GM23338 (cell line): ENCODE results near the gene ARID1B. TPM values are rescaled to one million over a fixed set of nuclear protein-coding genes. Genes with fewer than 3 reads are reported as not detected.

ENCODE experiments used
- ATAC-seq: fragments of 200-7000 bp; cut with Tn5 transposase; 3 replicates; pipeline ENCODE4 v1.9.1; 2020
- DNase-seq: peaks from one replicate; pipeline ENCODE4 v3.0.0-alpha.2; 2015; ENCODE audit warnings: low spot score
- H2AFZ ChIP-seq: fragments of 200-600 bp; sonication (generic); 2 replicates; pipeline ENCODE4 v1.8.0; 2016; ENCODE audit warnings: antibody characterized with exemption, mild to moderate bottlenecking, moderate library complexity
- H3F3A ChIP-seq: fragments of 200-600 bp; sonication (generic); replicated peaks from 2 replicates; pipeline ENCODE4 v1.8.0; 2017; ENCODE audit warnings: antibody characterized with exemption, mixed run types, low read depth
- H3K27ac ChIP-seq: fragments of 200-600 bp; sonication (generic); 2 replicates; pipeline ENCODE4 v1.6.1; 2016; ENCODE audit warnings: low read depth
- H3K27me3 ChIP-seq: fragments of 200-600 bp; sonication (generic); 2 replicates; pipeline ENCODE4 v1.8.0; 2016; ENCODE audit warnings: mild to moderate bottlenecking, mixed run types, moderate library complexity; ENCODE audit not compliant: insufficient read depth
- H3K36me3 ChIP-seq: fragments of 200-600 bp; sonication (generic); 2 replicates; pipeline ENCODE4 v1.8.0; 2016; ENCODE audit warnings: mild to moderate bottlenecking; ENCODE audit not compliant: insufficient read depth
- H3K4me1 ChIP-seq: fragments of 200-600 bp; sonication (generic); 2 replicates; pipeline ENCODE4 v1.8.0; 2016; ENCODE audit warnings: mild to moderate bottlenecking, moderate library complexity; ENCODE audit not compliant: insufficient read depth
- H3K4me2 ChIP-seq: fragments of 200-600 bp; sonication (generic); 2 replicates; pipeline ENCODE4 v1.7.1; 2017; ENCODE audit warnings: mixed run types
- H3K4me3 ChIP-seq: fragments of 200-600 bp; sonication (generic); 2 replicates; pipeline ENCODE4 v1.6.1; 2016; ENCODE audit warnings: mixed run types
- H3K79me2 ChIP-seq: fragments of 200-600 bp; sonication (generic); replicated peaks from 2 replicates; pipeline ENCODE4 v1.8.0; 2017; ENCODE audit warnings: mild to moderate bottlenecking; ENCODE audit not compliant: insufficient read depth
- H3K9me2 ChIP-seq: fragments of 200-600 bp; sonication (generic); 2 replicates; pipeline ENCODE4 v1.8.0; 2017; ENCODE audit not compliant: insufficient read depth
- H4K20me1 ChIP-seq: fragments of 200-600 bp; sonication (generic); replicated peaks from 2 replicates; pipeline ENCODE4 v1.8.0; 2017; ENCODE audit warnings: mild to moderate bottlenecking; ENCODE audit not compliant: insufficient read depth
- H3K27ac Mint-ChIP-seq: 2 replicates; pipeline ENCODE4 v1.8.0; 2020; ENCODE audit warnings: inconsistent platforms, mild to moderate bottlenecking, moderate library complexity, mixed read lengths
- H3K27me3 Mint-ChIP-seq: 3 replicates; pipeline ENCODE4 v1.8.0; 2022; ENCODE audit warnings: low read depth, mild to moderate bottlenecking, moderate library complexity, mixed read lengths, inconsistent platforms; ENCODE audit not compliant: insufficient read depth, poor library complexity
- H3K36me3 Mint-ChIP-seq: 3 replicates; pipeline ENCODE4 v1.8.0; 2021; ENCODE audit warnings: low read depth, mild to moderate bottlenecking, inconsistent platforms, moderate library complexity, mixed read lengths
- H3K4me1 Mint-ChIP-seq: 3 replicates; pipeline ENCODE4 v1.8.0; 2020; ENCODE audit warnings: mild to moderate bottlenecking, inconsistent platforms, mixed read lengths
- H3K4me3 Mint-ChIP-seq: 3 replicates; pipeline ENCODE4 v1.8.0; 2021; ENCODE audit warnings: moderate library complexity, mild to moderate bottlenecking, inconsistent platforms, mixed read lengths
- H3K9me3 Mint-ChIP-seq: 3 replicates; pipeline ENCODE4 v1.8.0; 2020; ENCODE audit warnings: moderate library complexity, mild to moderate bottlenecking, inconsistent platforms, mixed read lengths
- CREB1 ChIP-seq: fragments of 250-450 bp; sonication (Bioruptor Pico); IDR thresholded peaks from 2 replicates; pipeline ENCODE4 v1.5.0; 2020; ENCODE audit warnings: low read depth, mild to moderate bottlenecking, moderate library complexity
- EZH2 ChIP-seq: fragments of 200-600 bp; sonication (generic); IDR thresholded peaks from one replicate; pipeline ENCODE4 v1.8.0; 2017; ENCODE audit warnings: antibody characterized with exemption, mild to moderate bottlenecking, low read depth; ENCODE audit not compliant: unreplicated experiment
- EZH2phosphoT487 ChIP-seq: fragments of 200-600 bp; sonication (generic); IDR thresholded peaks from one replicate; pipeline ENCODE4 v1.8.1; 2018; ENCODE audit warnings: antibody characterized with exemption; ENCODE audit not compliant: unreplicated experiment
- ZNF114 ChIP-seq: fragments of 250-450 bp; sonication (Bioruptor Pico); IDR thresholded peaks from 2 replicates; pipeline ENCODE4 v1.5.0; 2020; ENCODE audit warnings: mild to moderate bottlenecking, moderate library complexity
- ZNF331 ChIP-seq: fragments of 250-450 bp; sonication (Bioruptor Pico); IDR thresholded peaks from 2 replicates; pipeline ENCODE4 v1.5.0; 2020; ENCODE audit warnings: low read depth, mild to moderate bottlenecking, moderate library complexity
- ZNF462 ChIP-seq: fragments of 250-450 bp; sonication (Bioruptor Pico); IDR thresholded peaks from 2 replicates; pipeline ENCODE4 v1.5.0; 2020; ENCODE audit warnings: mild to moderate bottlenecking, moderate library complexity
- polyA plus RNA-seq: library from polyadenylated mRNA; unstranded; fragments of >200 nt; fragmentation: Nextera tagmentation; extraction: Ambion mirVana; gene quantifications from 2 replicates; pipeline ENCODE4 v1.2.1, GENCODE V29; 2016
- total RNA-seq: library from RNA; depleted of rRNA; stranded (reverse); fragments of >200 nt; shearing (Covaris generic); gene quantifications from 2 replicates; pipeline ENCODE4 v1.2.3, GENCODE V29; 2014
- TF ChIP-seq, protein P1 (sequence below): IDR thresholded peaks from 2 replicates; pipeline ENCODE4 v1.6.1; 2016; ENCODE audit warnings: antibody characterized with exemption

The ARID1B gene
- total and polyA plus RNA-seq, 2 experiments from 2014 or later = 59.3 to 72.2 TPM

DNA sequence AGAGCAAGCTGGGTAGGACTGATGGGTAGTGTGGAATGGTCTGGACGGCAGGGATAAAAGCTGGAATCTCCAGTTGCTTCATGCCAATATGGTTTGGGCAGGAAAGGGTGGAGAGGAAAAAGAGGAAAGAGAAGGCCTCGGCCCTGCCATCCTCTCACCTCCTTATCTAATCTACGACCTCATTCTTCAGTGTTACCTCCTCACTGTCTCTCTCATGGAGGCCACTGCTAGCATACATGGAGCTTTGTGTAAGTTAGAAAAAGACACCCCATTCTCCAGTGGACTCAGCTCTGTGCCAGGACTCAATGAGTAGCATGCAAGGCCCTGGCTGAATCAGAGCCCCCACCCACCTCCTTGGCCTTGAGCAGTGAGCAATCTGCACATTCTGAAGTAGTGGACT, 6.1 kb upstream of the ARID1B start:
- Histone ChIP-seq H3K4me3 (no peak overlapping the region), H4K20me1 (no peaks in the 10 kb centered on the region), H3F3A (no peaks in the 10 kb centered on the region), H3K27me3 (no peaks in the 10 kb centered on the region), H3K27ac (no peak overlapping the region), H3K9me2 (no peaks in the 10 kb centered on the region), H3K36me3 (no peaks in the 10 kb centered on the region), H2AFZ (no peak overlapping the region), H3K79me2 (peaks cover 7% of the 10 kb centered on the region), H3K4me1 (peaks cover 31% of the 10 kb centered on the region), H3K4me2 (no peak overlapping the region)
- Mint-ChIP-seq H3K36me3 (no peaks in the 10 kb centered on the region), H3K27me3 (peaks cover 7% of the 10 kb centered on the region), H3K9me3 (no peaks in the 10 kb centered on the region), H3K27ac (no peak overlapping the region), H3K4me3 (no peak overlapping the region), H3K4me1 (peaks cover 46% of the 10 kb centered on the region)
- no peak for DNase-seq
- TF ChIP-seq EZH2phosphoT487 (no peak), CREB1 (no peak), ZNF462 (CRISPR knock-in tag) (no peak), ZNF114 (CRISPR knock-in tag) (no peak), EZH2 (no peak), ZNF331 (CRISPR knock-in tag) (no peak)
- TF ChIP-seq, protein P1, sequence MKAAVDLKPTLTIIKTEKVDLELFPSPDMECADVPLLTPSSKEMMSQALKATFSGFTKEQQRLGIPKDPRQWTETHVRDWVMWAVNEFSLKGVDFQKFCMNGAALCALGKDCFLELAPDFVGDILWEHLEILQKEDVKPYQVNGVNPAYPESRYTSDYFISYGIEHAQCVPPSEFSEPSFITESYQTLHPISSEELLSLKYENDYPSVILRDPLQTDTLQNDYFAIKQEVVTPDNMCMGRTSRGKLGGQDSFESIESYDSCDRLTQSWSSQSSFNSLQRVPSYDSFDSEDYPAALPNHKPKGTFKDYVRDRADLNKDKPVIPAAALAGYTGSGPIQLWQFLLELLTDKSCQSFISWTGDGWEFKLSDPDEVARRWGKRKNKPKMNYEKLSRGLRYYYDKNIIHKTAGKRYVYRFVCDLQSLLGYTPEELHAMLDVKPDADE = no peak
- ATAC-seq = no peak
